Measurements from ENCODE around the gene PRAC2.

PRAC2 gene

DNA sequence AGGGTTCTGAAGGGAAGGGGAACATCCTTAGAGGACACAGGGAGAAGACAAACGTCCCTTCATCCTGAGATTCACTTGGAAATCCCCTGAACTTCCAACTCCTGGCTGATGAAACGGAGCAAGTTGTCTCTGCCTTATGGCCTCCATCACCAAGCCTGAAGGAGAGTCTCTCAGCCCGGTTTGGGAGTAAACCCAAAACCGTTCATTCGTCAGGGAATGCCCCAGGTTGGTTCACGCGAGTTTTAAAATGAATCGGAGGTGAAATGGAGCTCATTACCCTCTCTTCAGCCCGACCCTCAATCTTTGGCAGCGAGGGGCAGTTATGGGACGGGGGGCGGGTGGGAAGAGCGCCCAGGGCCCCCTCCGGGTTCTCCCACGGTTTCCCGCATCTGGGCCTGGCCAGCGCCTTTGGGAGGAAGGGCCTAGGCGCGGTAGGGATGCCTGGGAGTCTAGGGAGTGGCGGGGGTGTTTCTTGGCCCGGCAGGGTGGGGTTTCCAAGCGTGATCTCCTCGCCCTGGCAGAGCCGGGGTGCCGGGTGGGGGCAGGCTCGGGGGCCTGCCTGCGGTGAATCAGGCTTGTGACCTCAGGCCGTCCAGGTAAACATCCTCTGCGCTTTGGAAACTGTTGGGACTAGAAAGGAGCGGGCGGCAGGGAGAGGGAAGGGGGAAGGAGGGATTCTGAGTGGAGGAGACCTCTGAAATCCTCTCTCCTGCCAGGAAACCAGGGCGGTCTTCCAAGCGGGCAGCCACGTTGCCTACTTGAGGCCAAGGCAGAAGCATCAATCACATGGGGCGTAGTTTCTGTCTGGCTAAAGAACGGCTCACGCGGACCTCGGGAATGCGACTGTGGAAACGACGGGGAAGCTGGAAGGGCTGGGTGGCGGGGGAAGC, 29.7 kb downstream of the PRAC2 start:
- no peak overlapping the region for H3K4me3 ChIP-seq (ENCODE audit: low read depth, low read length)
- TF ChIP-seq, protein P1, sequence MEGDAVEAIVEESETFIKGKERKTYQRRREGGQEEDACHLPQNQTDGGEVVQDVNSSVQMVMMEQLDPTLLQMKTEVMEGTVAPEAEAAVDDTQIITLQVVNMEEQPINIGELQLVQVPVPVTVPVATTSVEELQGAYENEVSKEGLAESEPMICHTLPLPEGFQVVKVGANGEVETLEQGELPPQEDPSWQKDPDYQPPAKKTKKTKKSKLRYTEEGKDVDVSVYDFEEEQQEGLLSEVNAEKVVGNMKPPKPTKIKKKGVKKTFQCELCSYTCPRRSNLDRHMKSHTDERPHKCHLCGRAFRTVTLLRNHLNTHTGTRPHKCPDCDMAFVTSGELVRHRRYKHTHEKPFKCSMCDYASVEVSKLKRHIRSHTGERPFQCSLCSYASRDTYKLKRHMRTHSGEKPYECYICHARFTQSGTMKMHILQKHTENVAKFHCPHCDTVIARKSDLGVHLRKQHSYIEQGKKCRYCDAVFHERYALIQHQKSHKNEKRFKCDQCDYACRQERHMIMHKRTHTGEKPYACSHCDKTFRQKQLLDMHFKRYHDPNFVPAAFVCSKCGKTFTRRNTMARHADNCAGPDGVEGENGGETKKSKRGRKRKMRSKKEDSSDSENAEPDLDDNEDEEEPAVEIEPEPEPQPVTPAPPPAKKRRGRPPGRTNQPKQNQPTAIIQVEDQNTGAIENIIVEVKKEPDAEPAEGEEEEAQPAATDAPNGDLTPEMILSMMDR (IDR thresholded peaks at IDR 0.05; ENCODE audit: control insufficient read depth, extremely low read depth, insufficient read depth): no peak
- DNase-seq (ENCODE audit: low read depth): no peak

DNA sequence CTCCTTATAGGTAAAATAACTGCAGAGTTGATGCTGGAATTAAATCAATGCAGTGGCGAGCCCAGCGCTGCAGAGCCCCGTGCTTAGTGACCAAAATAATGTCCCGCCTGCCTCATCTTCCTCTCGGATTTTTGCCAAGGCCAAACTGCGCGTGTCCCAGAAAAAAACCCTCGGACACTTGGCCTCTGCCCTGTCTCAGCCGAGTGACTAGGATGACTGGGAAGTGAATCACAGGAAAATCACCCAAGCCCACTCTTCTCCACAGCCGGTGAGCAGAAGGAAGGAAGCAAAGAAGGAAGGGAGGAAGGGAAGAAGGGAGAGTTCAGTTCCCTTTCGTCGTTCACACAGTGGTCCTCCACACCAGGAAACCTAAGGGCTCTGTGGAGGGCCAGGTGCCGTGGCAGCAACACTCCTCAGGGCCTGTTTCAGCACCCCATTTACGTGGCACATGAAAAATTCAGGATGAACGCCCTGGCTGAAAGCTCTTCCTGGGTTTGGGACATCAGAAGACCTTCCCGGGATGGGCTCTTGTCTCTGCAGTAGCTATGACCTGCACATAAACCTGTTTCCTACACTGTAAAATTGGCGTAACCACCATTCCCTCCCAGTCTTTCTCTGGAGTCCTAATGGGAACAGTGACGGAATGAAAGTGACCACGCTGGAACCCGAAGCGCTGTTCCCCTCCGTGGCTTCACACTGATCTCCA, 31.0 kb downstream of the PRAC2 start:
- H3K4me3 ChIP-seq (ENCODE audit: low read depth, low read length): no peak overlapping the region
- TF ChIP-seq, protein P1 (IDR thresholded peaks at IDR 0.05; ENCODE audit: control insufficient read depth, extremely low read depth, insufficient read depth): no peak
- no peak for DNase-seq (ENCODE audit: low read depth)

DNA sequence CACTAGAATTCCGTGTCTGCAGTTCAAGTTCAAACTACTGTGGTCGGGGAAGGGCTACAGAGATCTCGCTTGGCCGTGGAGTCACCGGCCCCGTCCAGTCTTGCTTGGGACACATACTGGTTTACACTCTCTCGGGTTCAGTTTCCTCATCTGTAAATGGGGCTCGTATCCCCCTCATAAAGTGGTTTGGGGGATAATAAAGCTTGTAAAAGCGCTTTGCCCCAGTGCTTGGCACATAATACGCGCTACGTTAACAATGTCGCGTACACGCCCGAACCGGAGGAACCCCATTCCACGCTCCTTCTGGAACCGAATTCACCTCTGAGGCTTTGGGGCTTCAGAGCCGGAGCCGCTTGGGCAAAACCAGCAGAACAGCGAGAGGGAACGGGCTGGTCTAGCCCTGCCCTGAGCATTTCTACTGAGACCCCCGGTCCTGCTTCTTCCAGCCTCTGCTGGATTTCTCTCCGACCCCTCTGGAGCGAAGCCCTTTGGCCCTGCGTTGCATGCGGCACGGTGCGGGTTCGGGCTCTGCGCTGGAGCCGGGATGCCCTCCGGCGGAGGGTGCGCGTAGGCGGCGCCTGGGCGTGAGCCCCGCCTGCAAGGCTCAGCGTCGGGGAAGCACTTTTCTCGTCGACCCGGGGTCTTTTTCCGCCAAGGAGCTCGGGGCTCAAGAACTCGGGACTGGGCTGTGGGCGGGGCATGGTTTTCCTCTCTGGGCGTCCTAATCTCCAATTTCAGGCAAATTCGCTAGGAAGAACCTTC, 31.7 kb downstream of the PRAC2 start:
- no peak for DNase-seq (ENCODE audit: low read depth)
- TF ChIP-seq, protein P1 (IDR thresholded peaks at IDR 0.05; ENCODE audit: control insufficient read depth, extremely low read depth, insufficient read depth): no peak
- no peak overlapping the region for H3K4me3 ChIP-seq (ENCODE audit: low read depth, low read length)

DNA sequence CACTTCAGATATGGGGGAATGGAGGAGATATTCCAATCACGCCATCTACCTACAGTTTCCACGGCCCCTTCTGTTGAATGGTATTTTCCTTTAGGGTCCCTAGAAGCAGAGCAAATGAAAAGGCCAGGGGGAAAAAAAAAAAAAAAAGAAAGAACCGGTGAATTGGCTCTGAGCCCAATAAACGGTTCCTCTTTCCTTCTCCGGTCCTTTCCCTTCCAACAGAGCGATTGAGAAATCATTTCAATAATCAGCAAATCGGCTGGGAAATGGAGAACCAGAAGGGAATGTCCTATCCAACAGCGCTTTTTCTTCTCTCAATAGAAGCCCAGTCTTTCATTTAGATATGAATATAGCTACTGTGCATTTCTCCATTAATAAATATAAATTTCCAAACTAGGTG, 32.4 kb downstream of the PRAC2 start:
- TF ChIP-seq, protein P1 (IDR thresholded peaks at IDR 0.05; ENCODE audit: control insufficient read depth, extremely low read depth, insufficient read depth): no peak
- no peak for DNase-seq (ENCODE audit: low read depth)
- no peak overlapping the region for H3K4me3 ChIP-seq (ENCODE audit: low read depth, low read length)

DNA sequence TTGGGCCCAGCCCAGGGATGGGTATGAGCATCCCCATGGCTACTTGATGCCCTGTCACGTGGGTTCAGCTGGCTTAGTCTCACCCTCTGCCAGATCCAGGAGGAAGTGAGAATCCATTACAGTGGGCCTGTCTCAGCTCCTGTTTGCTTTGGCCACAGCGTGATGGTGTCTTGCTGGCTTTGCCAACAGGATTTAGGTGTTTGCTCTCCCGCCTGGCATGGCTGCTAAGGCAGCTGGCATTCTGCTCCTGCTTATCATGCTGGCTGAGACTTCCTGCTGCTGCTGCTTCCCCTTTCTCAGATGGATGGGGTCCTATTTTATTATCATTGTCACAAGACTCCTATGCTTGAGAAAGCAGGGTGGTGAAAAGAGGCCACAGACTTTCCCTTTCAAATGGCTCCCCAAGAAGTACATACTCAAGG, 33.9 kb downstream of the PRAC2 start:
- TF ChIP-seq, protein P1 (IDR thresholded peaks at IDR 0.05; ENCODE audit: control insufficient read depth, extremely low read depth, insufficient read depth): no peak
- peak overlapping the region; percentile 15; the same call in 1 of the 2 replicates for H3K4me3 ChIP-seq (ENCODE audit: low read depth, low read length)
- DNase-seq (ENCODE audit: low read depth): peak; percentile 99

DNA sequence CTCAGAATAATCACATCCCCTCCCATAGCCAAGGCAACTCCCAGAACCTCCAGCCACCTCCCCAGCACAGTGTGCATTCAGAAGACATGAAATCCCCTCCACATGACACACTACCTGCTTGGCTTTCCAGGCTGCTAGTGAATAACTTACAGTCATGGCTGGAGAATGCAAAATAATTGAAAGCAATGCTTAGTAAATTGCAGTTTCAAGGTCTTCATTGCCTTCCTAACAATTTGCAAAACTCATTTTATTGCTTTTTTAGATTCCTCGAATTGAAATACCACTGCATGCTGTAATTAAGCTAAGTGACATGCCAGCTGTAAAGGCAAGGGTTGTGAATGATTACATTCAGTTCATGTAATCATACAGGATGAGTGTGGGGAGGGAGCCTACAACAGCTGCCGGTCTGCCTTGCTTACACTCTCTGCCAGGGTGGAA, 34.6 kb downstream of the PRAC2 start:
- H3K4me3 ChIP-seq (ENCODE audit: low read depth, low read length): peak overlapping the region; percentile 15; the same call in 1 of the 2 replicates
- TF ChIP-seq, protein P1 (IDR thresholded peaks at IDR 0.05; ENCODE audit: control insufficient read depth, extremely low read depth, insufficient read depth): no peak
- no peak for DNase-seq (ENCODE audit: low read depth)
